Measurements from ENCODE around the gene GARIN5A. TPM values are rescaled to one million over a fixed set of nuclear protein-coding genes. Genes with fewer than 3 reads are reported as not detected.
"Not testable (repeated sequence)": the region's sequence is repeated elsewhere in the genome, so short reads cannot be mapped to it uniquely, and the experiment has no call there.

The GARIN5A gene
- total RNA-seq, 4 donors from 2014 or later, result 1.1 TPM; not detected in 3

GRCh38 chr19:50449236-50449899 is 27.3 kb downstream of the GARIN5A start:
- ATAC-seq (ENCODE audit: low FRiP score) (no peak), DNase-seq (ENCODE audit: low spot score) (no peak)
- no peak for TF ChIP-seq CTCF (IDR thresholded peaks at IDR 0.05)

GRCh38 chr19:50447750-50448149 is 28.9 kb downstream of the GARIN5A start:
- ATAC-seq (ENCODE audit: low FRiP score), result no peak
- no peak for DNase-seq (ENCODE audit: low spot score)
- TF ChIP-seq CTCF (IDR thresholded peaks at IDR 0.05), result no peak

- no peak for TF ChIP-seq CTCF (IDR thresholded peaks at IDR 0.05)
- DNase-seq (ENCODE audit: low spot score) (no peak), ATAC-seq (ENCODE audit: low FRiP score) (no peak)
Observed at GRCh38 chr19:50447053-50447452, 29.6 kb downstream of the GARIN5A start.

GRCh38 chr19:50444059-50444458 is 32.6 kb downstream of the GARIN5A start:
- DNase-seq (ENCODE audit: low spot score), result no peak
- TF ChIP-seq CTCF (IDR thresholded peaks at IDR 0.05), result no peak
- no peak for ATAC-seq (ENCODE audit: low FRiP score)

GRCh38 chr19:50439130-50439529 is 37.5 kb downstream of the GARIN5A start:
- ATAC-seq (ENCODE audit: low FRiP score); DNase-seq (ENCODE audit: low spot score): not testable (repeated sequence)

GRCh38 chr19:50437862-50438449 is 38.7 kb downstream of the GARIN5A start:
- TF ChIP-seq CTCF (IDR thresholded peaks at IDR 0.05), result no peak
- no peak for DNase-seq (ENCODE audit: low spot score)
- no peak for ATAC-seq (ENCODE audit: low FRiP score)

- ATAC-seq (ENCODE audit: low FRiP score) (no peak), DNase-seq (ENCODE audit: low spot score) (no peak)
- TF ChIP-seq CTCF (IDR thresholded peaks at IDR 0.05), result no peak
Observed at GRCh38 chr19:50435627-50436026, 41.0 kb downstream of the GARIN5A start.
